Adipose tissue (tissue), 3 donors: ENCODE data around the gene FOXP1. TPM values are rescaled to one million over a fixed set of nuclear protein-coding genes. Genes with fewer than 3 reads are reported as not detected.
"Not testable (repeated sequence)": the region's sequence is repeated elsewhere in the genome, so short reads cannot be mapped to it uniquely, and the experiment has no call there.

Experiments used
- H3K27ac ChIP-seq: one replicate; pipeline ENCODE4 v1.5.1; 2013; ENCODE audit warnings: low read depth, low read length
- WGBS, 3 donors: extraction: QIAGEN DNeasy Blood & Tissue Kit; methylation state at CpG; one replicate each; pipeline ENCODE4 v1.1.7; 2013; 5-methylcytosine and 5-hydroxymethylcytosine counted together
- polyA plus RNA-seq, 3 donors: library from polyadenylated mRNA; stranded (reverse); fragments of 200-250 nt; gene quantifications; one replicate each; pipeline ENCODE4 v1.2.3, GENCODE V29; 2013
- donor health status: healthy with polysubstance abuse.
- donor health status: Bipolar disorder and iron deficiency.
- donor health status: healthy.

The FOXP1 gene
- polyA plus RNA-seq, 3 donors, result 6.3 to 19.2 (median 11.4) TPM

DNA sequence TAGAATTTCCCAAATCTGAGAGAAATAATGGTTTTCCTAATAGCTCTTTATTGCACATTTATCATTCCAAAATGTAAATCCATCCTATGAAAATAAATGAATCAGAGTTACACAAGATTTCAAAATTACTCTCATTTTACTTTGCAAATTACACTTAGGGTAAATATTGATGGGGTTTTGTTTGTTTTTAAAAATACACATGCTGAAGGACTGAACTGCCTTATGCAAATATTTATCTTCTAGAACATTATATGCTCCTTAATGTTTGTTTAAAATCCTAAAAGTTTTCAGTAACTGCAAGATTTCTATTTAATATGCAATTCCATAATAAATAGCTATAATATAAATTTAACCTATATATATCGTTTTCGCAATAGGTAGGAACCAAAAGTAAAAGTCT, 38.2 kb downstream of the FOXP1 start:
- 87 to 94% (median 91%) methylated on average over 2 of the region's 2 CpGs for WGBS, 3 donors
- no peak overlapping the region for H3K27ac ChIP-seq

- no peak overlapping the region for H3K27ac ChIP-seq
- 49 to 79% (median 52%) methylated on average over 3 of the region's 3 CpGs for WGBS, 3 donors
Observed at GRCh38 chr3:71543371-71544016, 40.0 kb downstream of the FOXP1 start.

DNA sequence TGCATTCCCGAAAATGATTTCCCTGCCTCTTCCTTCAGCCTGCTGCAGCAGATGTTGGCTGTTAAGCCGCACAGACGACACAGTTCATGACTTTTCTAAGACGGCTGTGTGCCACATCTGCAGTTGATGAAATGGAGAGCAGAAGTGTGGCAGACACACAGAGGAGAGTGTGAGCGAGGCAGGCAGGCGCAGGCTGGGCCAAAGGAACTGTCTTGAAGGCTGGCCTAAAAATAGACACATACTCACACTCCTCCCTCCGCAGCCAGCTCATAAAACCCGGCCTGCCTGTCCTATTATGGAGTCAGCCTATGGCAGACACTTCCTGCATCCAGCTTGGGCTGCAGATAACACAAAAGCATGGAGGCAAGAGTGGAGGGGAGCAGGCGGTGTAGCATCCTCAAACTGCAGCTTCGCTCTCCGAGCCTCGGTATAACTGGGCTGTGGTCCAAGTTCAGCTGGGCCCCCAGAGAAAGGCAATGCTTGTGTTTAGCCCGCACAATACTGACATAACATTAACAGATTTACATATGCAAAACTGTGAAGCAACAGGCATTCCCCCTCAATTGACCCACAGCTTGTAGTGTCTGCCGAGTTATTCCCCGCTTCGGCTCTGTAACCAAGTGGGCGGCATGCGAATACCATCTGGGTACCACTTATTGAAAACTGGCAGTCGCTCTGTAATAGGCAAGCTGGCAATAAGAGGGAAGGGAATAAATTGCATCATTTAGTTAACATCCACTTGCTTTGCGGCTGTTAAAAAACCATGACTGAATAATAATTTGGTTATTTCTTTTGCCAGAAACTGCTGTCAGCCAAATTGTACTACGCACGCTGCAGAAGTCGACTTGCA, 40.8 kb downstream of the FOXP1 start:
- WGBS, 3 donors, result 31 to 74% (median 33%) methylated on average over 23 of the region's 23 CpGs

DNA sequence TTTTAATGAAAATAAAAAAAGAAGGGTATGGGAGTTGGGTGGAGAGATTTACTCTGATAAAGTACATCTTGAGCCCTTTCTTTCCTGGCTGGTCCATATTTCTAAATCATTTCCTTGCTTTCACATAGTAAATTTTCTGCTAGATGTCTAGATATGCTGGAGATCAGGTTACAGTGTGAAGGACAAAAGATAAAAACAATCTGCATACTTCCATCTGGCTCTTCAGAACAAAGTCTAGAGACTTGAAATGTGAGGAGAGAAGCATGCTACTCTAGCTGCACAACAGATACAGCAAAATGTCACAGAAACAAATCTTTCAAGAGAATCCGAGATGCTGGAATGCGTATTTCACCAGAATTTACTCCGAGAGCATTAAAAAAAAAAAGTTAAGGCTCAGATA, 42.2 kb downstream of the FOXP1 start:
- 73 to 89% (median 78%) methylated on average over 3 of the region's 3 CpGs for WGBS, 3 donors
- no peak overlapping the region for H3K27ac ChIP-seq

More for the DNA sequence above, 40.8 kb downstream of the FOXP1 start:
- H3K27ac ChIP-seq, result no peak overlapping the region

DNA sequence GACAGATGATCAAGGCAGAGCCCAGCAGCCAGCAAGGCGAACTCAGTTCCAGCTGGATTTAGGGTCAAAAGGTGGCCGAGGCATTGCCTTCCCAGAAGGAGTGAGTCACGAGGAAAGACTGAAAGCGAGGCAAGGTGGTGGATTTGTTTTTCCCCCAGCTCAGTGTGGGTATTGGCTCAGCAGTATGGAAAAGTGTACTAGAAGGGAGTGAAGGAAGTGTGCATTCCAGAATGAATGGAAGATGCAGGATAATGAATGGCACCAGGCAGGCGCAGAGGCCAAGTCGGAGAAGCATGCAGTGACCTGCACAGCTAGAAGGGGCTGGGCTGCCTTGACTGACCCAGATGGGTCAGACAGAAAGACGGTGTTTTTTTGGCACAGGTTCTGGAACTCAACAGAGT, 46.3 kb downstream of the FOXP1 start:
- WGBS, 3 donors, result 77 to 87% (median 86%) methylated on average over 7 of the region's 7 CpGs
- no peak overlapping the region for H3K27ac ChIP-seq

GRCh38 chr3:71536376-71536965, 47.1 kb downstream of the FOXP1 start:
- WGBS, 3 donors, result 75 to 89% (median 82%) methylated on average over 7 of the region's 7 CpGs

DNA sequence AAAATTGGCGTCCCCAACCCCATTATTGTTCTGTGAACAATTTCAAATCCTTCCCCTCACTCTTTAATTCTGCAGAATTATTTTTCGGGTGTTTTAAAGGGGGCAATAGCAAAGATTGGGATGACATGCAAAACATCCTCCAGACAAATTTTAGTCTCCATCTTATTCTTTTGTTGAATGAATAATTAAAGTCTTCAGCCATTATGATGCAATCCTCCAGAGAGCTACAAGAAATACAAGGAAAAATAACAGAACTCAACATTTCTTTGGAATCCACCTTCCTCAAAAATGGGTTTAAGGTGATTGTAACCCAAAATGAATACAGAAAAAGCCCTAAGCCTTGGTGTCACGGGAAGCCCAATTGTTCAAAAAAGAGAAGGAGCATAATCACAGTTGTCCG, 49.9 kb downstream of the FOXP1 start:
- H3K27ac ChIP-seq, result no peak overlapping the region
- 93 to 97% (median 94%) methylated on average over 4 of the region's 4 CpGs for WGBS, 3 donors

More at GRCh38 chr3:71536376-71536965, 47.1 kb downstream of the FOXP1 start:
- H3K27ac ChIP-seq, result no peak overlapping the region

DNA sequence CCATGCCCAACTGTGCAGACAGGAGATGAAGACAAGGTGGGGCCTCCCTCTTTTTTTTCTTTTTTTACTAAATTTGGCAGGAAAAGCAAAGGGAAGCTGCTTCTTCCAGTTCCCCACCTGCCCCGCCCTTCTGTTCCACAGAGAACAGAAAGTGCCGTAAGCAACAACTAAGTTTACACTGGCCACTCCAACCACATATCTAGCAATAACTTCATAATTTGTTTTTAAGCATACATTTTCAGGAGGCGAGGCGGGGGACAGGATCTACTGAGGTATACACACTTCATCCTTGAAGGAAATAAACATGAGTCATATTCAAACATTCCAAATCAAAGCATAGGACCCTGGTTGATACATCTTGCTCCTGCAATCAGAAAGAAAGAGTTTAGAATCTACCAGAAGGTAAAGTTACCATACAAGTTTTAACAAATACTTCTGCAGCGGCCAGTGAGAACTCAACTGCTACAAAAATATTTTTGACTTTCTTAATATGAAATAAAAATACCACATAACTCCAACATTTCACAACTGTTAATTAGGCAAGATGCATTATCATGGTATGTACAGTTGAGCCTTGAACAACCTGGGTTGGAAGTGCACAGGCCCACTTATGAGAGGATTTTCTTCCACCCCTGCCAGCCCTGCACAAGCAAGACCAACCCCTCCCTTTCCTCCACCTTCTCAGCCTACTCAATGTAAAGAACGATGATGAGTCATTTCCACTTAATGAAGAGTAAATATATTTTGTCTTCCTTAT, 50.7 kb downstream of the FOXP1 start:
- 37 to 86% (median 55%) methylated on average over 6 of the region's 6 CpGs for WGBS, 3 donors
- no peak overlapping the region for H3K27ac ChIP-seq

- H3K27ac ChIP-seq, result no peak overlapping the region
- 72 to 85% (median 82%) methylated on average over 9 of the region's 9 CpGs for WGBS, 3 donors
Observed at GRCh38 chr3:71530903-71531530, 52.5 kb downstream of the FOXP1 start.

GRCh38 chr3:71528816-71529215, 54.7 kb downstream of the FOXP1 start:
- 78 to 90% (median 90%) methylated on average over 2 of the region's 2 CpGs for WGBS, 3 donors

DNA sequence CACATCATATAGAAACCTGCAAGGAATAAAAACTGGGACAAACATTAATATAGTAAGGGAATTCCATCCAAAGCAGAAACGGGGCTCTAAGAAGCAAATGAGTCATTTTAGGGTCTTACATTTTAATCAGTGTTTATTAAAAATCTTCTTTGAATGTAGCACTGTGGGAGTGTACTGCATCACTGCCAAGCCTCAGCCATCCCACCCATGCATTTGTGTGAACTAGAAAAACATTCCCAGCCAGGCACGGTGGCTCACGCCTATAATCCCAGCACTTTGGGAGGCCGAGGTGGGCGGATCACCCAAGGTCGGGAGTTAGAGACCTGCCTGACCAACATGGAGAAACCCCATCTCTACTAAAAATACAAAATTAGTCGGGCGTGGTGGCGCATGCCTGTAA, 57.1 kb downstream of the FOXP1 start:
- WGBS, 3 donors, result 83 to 90% (median 84%) methylated on average over 9 of the region's 9 CpGs
- H3K27ac ChIP-seq, result not testable (repeated sequence)

More at GRCh38 chr3:71528816-71529215, 54.7 kb downstream of the FOXP1 start:
- H3K27ac ChIP-seq, result no peak overlapping the region

DNA sequence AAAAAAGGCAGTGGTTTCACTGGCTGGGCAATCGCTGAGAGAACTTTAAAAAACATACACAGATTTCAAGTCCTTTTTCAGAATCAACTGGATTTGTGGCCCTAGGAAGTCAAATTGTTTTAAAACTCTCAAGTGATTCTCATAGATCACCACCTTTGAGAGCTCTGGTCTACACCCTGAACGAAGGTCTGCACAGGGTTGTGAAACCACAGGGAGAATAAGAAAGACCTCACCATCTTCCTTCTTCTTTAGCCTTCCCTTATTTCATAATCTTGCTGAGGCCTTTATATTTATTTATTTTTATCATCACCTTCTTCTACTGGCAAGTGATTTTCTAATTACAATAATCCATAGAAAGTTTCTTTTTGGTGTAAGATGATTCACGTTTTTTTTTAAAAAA, 58.1 kb downstream of the FOXP1 start:
- WGBS, 3 donors, result 72 to 90% (median 76%) methylated on average over 3 of the region's 3 CpGs
- H3K27ac ChIP-seq, result no peak overlapping the region

DNA sequence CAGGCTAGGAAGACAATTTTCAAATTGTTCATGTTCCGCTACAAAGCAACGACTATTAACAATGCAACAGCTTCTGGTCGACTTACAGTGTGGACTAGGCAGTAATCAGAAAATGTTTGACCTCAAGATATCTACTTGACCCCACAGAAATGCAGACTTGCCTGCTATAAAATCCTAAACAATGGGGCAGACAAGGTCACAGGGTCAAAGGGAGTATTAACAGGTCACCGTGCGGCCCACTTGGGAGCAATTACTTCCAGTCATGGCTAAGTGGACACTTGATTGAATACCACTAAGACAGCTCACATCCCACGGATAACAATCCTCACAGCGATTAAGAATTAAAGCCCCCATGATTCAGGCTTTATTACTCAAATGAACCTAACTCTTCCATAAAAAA, 58.9 kb downstream of the FOXP1 start:
- WGBS, 3 donors, result 65 to 70% (median 70%) methylated on average over 7 of the region's 7 CpGs
- no peak overlapping the region for H3K27ac ChIP-seq

- no peak overlapping the region for H3K27ac ChIP-seq
- 90 to 93% (median 92%) methylated on average over 4 of the region's 4 CpGs for WGBS, 3 donors
Observed at GRCh38 chr3:71523628-71524027, 59.9 kb downstream of the FOXP1 start.

- H3K27ac ChIP-seq, result no peak overlapping the region
- 80 to 86% (median 84%) methylated on average over 7 of the region's 7 CpGs for WGBS, 3 donors
Observed at GRCh38 chr3:71521940-71522876, 61.3 kb downstream of the FOXP1 start.

DNA sequence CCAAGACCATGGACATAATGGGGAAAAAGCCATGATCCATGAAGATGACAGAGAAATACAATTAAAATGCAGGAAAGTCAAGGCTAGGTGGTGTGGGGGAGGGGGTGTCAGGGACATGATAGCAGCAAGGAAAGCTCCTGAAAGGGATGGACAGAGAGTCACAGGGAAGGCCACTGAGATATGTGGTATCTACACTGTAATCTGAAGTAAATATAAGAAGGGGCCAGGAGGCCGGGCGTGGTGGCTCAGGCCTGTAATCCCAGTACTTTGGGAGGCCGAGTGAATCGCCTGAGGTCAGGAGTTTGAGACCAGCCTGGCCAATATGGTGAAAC, 62.5 kb downstream of the FOXP1 start:
- H3K27ac ChIP-seq, result no peak overlapping the region
- 93 to 97% (median 96%) methylated on average over 4 of the region's 4 CpGs for WGBS, 3 donors
